GM12878 (cell line): ENCODE results near the gene YAE1. TPM values are rescaled to one million over a fixed set of nuclear protein-coding genes. Genes with fewer than 3 reads are reported as not detected.

ENCODE experiments used
- ATF2 ChIP-seq: IDR thresholded peaks from 2 replicates; pipeline ENCODE4 v1.6.1; 2012; ENCODE audit warnings: low read length, inconsistent platforms
- CHD2 ChIP-seq: IDR thresholded peaks from 2 replicates; pipeline ENCODE4 v1.6.1; 2011; ENCODE audit warnings: low read depth, low read length, improper control_type of control experiment, borderline replicate concordance
- CREB1 ChIP-seq: IDR thresholded peaks from 2 replicates; pipeline ENCODE4 v1.6.1; 2012; ENCODE audit warnings: low read depth, mild to moderate bottlenecking, inconsistent platforms
- CREM ChIP-seq: IDR thresholded peaks from 2 replicates; pipeline ENCODE4 v1.6.1; 2014; ENCODE audit warnings: antibody characterized with exemption, low read depth
- DPF2 ChIP-seq: fragments of 450-650 bp; IDR thresholded peaks from 2 replicates; pipeline ENCODE4 v1.6.1; 2017; ENCODE audit warnings: mild to moderate bottlenecking
- EZH2 ChIP-seq: IDR thresholded peaks from 2 replicates; pipeline ENCODE4 v1.6.1; 2012; ENCODE audit warnings: low read depth, mild to moderate bottlenecking, control low read depth, inconsistent platforms, low read length, borderline replicate concordance; ENCODE audit not compliant: control insufficient read depth
- JUNB ChIP-seq: IDR thresholded peaks from 2 replicates; pipeline ENCODE4 v1.6.1; 2016; ENCODE audit warnings: antibody characterized with exemption, mild to moderate bottlenecking
- KDM1A ChIP-seq: fragments of 200-600 bp; sonication (generic); IDR thresholded peaks from 2 replicates; pipeline ENCODE4 v1.6.1; 2016; ENCODE audit warnings: borderline replicate concordance
- MTA2 ChIP-seq: fragments of 450-650 bp; IDR thresholded peaks from 2 replicates; pipeline ENCODE4 v1.6.1; 2016; ENCODE audit warnings: low read depth, mild to moderate bottlenecking, moderate library complexity
- NBN ChIP-seq: fragments of 450-650 bp; IDR thresholded peaks from 2 replicates; pipeline ENCODE4 v1.6.1; 2016
- NFIC ChIP-seq: IDR thresholded peaks from 2 replicates; pipeline ENCODE4 v1.6.1; 2012; ENCODE audit warnings: low read depth, mild to moderate bottlenecking, inconsistent platforms, low read length, moderate library complexity
- POU2F2 ChIP-seq: IDR thresholded peaks from 3 replicates; pipeline ENCODE4 v1.6.1; 2011; ENCODE audit warnings: low read depth, mild to moderate bottlenecking, low read length, borderline replicate concordance
- RFX5 ChIP-seq: IDR thresholded peaks from 2 replicates; pipeline ENCODE4 v1.6.1; 2011; ENCODE audit warnings: low read depth, low read length, improper control_type of control experiment
- RUNX3 ChIP-seq: IDR thresholded peaks from 2 replicates; pipeline ENCODE4 v1.6.1; 2012; ENCODE audit warnings: low read length, inconsistent platforms
- STAT1 ChIP-seq: fragments of 450-650 bp; conservative IDR thresholded peaks from 2 replicates; pipeline ENCODE4 v1.6.1; 2014; ENCODE audit warnings: antibody characterized with exemption, mild to moderate bottlenecking
- YY1 ChIP-seq: IDR thresholded peaks from 2 replicates; pipeline ENCODE4 v1.6.1; 2011; ENCODE audit warnings: low read depth, mild to moderate bottlenecking, low read length
- ZBTB11 ChIP-seq: fragments of 450-650 bp; formaldehyde crosslinking; IDR thresholded peaks from 2 replicates; pipeline ENCODE4 v1.5.0; 2022; ENCODE audit warnings: mild to moderate bottlenecking, missing genetic modification characterization
- ZNF24 ChIP-seq: fragments of 450-650 bp; IDR thresholded peaks from 2 replicates; pipeline ENCODE4 v1.6.1; 2017; ENCODE audit warnings: antibody characterized with exemption, mild to moderate bottlenecking
- polyA plus RNA-seq, 11 experiments: library from polyadenylated mRNA; depleted of rRNA in 4 of 11; unstranded in 6 of 11; stranded (reverse) in 5 of 11; fragments of >200 nt; fragmentation: Nextera tagmentation in 4 of 11; fragmentation: Illumina TruSeq in 1 of 11; extraction: Ambion mirVana in 4 of 11; extraction: Trizol in 1 of 11; gene quantifications; 1 replicate in 1 of 11; 2 replicates in 10 of 11; pipeline versions ENCODE4 v1.2.1 to v1.2.3, GENCODE V29; 2011 to 2016; ENCODE audit warnings: inconsistent platforms in 2 of 11, missing spikeins in 2 of 11, low read depth in 1 of 11
- total RNA-seq, 4 experiments: library from RNA; depleted of rRNA in 3 of 4; stranded (reverse); fragments of >200 nt in 3 of 4; fragmentation: Illumina TruSeq in 1 of 4; extraction: Trizol in 1 of 4; gene quantifications; 2 replicates each; pipeline versions ENCODE4 v1.2.1 to v1.2.3, GENCODE V29; 2013 to 2021
- TF ChIP-seq, protein P1 (sequence below): fragments of 450-650 bp; IDR thresholded peaks from 2 replicates; pipeline ENCODE4 v1.6.1; 2017; ENCODE audit warnings: low read depth, mild to moderate bottlenecking, moderate library complexity
- TF ChIP-seq, protein P2 (sequence below): fragments of 450-650 bp; IDR thresholded peaks from 2 replicates; pipeline ENCODE4 v1.6.1; 2018; ENCODE audit warnings: mild to moderate bottlenecking, low read depth, moderate library complexity; ENCODE audit not compliant: partially characterized antibody

The YAE1 gene
- total and polyA plus RNA-seq, 10 of the 15 experiments (the other 5 are each of a cell fraction or from before 2014, with no cell fraction given) = 13.5 to 35.8 (median 22.9) TPM

DNA sequence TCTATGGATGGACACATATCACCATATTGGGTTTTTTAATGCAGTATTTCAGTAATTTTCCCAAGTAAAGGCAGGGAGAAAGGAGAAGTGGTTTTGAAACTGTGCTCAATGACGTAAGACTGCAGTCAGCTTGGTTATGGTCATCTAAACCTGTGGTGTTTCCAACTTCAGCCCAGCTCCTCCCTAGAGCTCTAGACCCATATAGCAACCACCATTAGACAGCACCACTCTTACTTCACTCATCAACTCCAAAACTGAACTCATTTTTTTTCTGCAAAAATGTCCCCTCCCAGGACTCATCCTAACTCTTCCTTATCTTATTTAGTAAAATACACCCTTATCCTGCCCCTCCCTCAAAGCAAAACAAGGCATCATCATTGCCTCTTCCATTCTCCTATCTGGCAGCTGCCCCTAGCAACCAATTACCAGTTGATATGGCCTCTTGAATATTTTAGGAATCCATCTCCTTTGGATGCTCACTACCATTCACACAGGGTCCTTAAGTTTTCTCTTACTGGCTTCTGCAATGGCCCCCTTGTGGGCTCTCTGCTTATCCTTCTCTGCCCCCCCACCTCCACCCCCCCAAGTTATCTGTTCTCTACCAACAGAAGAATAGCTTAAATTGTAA lies 55.7 kb downstream of the YAE1 start (continued):
- TF ChIP-seq ATF2 (no peak), ZBTB11 (CRISPR knock-in tag) (no peak), CREM (peak; percentile 53; the same call in 1 of the 2 replicates), CHD2 (no peak), NBN (peak; percentile 47; the same call in 1 of the 2 replicates), MTA2 (peak; percentile 52; the same call in 1 of the 2 replicates), RUNX3 (peak; percentile 81), POU2F2 (0 out of 3 replicates have a peak, but pooled peaks have one; percentile 24), ZNF24 (no peak), RFX5 (peak; percentile 87), YY1 (0 out of 2 replicates have a peak, but pooled peaks have one; percentile 21), KDM1A (no peak), CREB1 (peak; percentile 74), NFIC (0 out of 2 replicates have a peak, but pooled peaks have one; percentile 19), STAT1 (no peak), JUNB (peak; percentile 23; the same call in 1 of the 2 replicates), DPF2 (peak; percentile 43; the same call in 1 of the 2 replicates), EZH2 (no peak)
- TF ChIP-seq, protein P1, sequence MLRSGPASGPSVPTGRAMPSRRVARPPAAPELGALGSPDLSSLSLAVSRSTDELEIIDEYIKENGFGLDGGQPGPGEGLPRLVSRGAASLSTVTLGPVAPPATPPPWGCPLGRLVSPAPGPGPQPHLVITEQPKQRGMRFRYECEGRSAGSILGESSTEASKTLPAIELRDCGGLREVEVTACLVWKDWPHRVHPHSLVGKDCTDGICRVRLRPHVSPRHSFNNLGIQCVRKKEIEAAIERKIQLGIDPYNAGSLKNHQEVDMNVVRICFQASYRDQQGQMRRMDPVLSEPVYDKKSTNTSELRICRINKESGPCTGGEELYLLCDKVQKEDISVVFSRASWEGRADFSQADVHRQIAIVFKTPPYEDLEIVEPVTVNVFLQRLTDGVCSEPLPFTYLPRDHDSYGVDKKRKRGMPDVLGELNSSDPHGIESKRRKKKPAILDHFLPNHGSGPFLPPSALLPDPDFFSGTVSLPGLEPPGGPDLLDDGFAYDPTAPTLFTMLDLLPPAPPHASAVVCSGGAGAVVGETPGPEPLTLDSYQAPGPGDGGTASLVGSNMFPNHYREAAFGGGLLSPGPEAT = peak; percentile 41; the same call in 1 of the 2 replicates
- TF ChIP-seq, protein P2, sequence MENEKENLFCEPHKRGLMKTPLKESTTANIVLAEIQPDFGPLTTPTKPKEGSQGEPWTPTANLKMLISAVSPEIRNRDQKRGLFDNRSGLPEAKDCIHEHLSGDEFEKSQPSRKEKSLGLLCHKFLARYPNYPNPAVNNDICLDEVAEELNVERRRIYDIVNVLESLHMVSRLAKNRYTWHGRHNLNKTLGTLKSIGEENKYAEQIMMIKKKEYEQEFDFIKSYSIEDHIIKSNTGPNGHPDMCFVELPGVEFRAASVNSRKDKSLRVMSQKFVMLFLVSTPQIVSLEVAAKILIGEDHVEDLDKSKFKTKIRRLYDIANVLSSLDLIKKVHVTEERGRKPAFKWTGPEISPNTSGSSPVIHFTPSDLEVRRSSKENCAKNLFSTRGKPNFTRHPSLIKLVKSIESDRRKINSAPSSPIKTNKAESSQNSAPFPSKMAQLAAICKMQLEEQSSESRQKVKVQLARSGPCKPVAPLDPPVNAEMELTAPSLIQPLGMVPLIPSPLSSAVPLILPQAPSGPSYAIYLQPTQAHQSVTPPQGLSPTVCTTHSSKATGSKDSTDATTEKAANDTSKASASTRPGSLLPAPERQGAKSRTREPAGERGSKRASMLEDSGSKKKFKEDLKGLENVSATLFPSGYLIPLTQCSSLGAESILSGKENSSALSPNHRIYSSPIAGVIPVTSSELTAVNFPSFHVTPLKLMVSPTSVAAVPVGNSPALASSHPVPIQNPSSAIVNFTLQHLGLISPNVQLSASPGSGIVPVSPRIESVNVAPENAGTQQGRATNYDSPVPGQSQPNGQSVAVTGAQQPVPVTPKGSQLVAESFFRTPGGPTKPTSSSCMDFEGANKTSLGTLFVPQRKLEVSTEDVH = no peak
